NOMO-1 (cell line): Measurements from ENCODE around the gene ZNF750.

ENCODE experiments used
- DNase-seq, 2 experiments: peaks; one replicate each; lab custom pipeline; 2025; ENCODE audit not compliant: unreplicated experiment in 2 of 2; lab: John Stamatoyannopoulos, UW

Gene ZNF750

GRCh38 chr17:82815354-82815753 is 24.5 kb downstream of the ZNF750 start:
- no peak for DNase-seq

GRCh38 chr17:82814834-82815233 is 25.0 kb downstream of the ZNF750 start:
- no peak for DNase-seq

- DNase-seq = no peak
Observed at GRCh38 chr17:82813299-82814051, 26.3 kb downstream of the ZNF750 start.

GRCh38 chr17:82812601-82813000 is 27.2 kb downstream of the ZNF750 start:
- no peak for DNase-seq

- DNase-seq = no peak
Observed at GRCh38 chr17:82812058-82812457, 27.8 kb downstream of the ZNF750 start.

GRCh38 chr17:82810644-82811430 is 29.0 kb downstream of the ZNF750 start:
- DNase-seq = no peak

- no peak for DNase-seq
Observed at GRCh38 chr17:82808921-82809905, 30.6 kb downstream of the ZNF750 start.

GRCh38 chr17:82808006-82808405 is 31.8 kb downstream of the ZNF750 start:
- no peak for DNase-seq

GRCh38 chr17:82807562-82807961 is 32.3 kb downstream of the ZNF750 start:
- no peak for DNase-seq

- no peak for DNase-seq
Observed at GRCh38 chr17:82807101-82807500, 32.7 kb downstream of the ZNF750 start.

GRCh38 chr17:82806645-82807044 is 33.2 kb downstream of the ZNF750 start:
- DNase-seq = no peak

- DNase-seq = no peak
Observed at GRCh38 chr17:82805823-82806222, 34.0 kb downstream of the ZNF750 start.

GRCh38 chr17:82805254-82805653 is 34.6 kb downstream of the ZNF750 start:
- DNase-seq = no peak

GRCh38 chr17:82804442-82805191 is 35.2 kb downstream of the ZNF750 start:
- no peak for DNase-seq

- DNase-seq = no peak
Observed at GRCh38 chr17:82803606-82804005, 36.2 kb downstream of the ZNF750 start.

- DNase-seq = no peak
Observed at GRCh38 chr17:82803185-82803584, 36.6 kb downstream of the ZNF750 start.

GRCh38 chr17:82802075-82802780 is 37.6 kb downstream of the ZNF750 start:
- DNase-seq = no peak

GRCh38 chr17:82801377-82801970 is 38.3 kb downstream of the ZNF750 start:
- no peak for DNase-seq

- DNase-seq = no peak
Observed at GRCh38 chr17:82800885-82801284, 38.9 kb downstream of the ZNF750 start.
